AG04450 (cell line): ENCODE data around the gene GRIPAP1. TPM values are rescaled to one million over a fixed set of nuclear protein-coding genes. Genes with fewer than 3 reads are reported as not detected.

Experiments used
- CTCF ChIA-PET: fragments of 300-600, 350-600 bp; formaldehyde crosslinking; extraction: SDS; loops from one replicate; lab custom pipeline; 2022; ENCODE audit warnings: antibody characterized with exemption, inconsistent platforms; lab: Charles Lee
- POLR2A ChIA-PET: fragments of 350-600 bp; formaldehyde crosslinking; extraction: SDS; loops from one replicate; lab custom pipeline; 2021; ENCODE audit warnings: antibody characterized with exemption, inconsistent platforms; lab: Yijun Ruan, JAX
- DNase-seq: peaks from one replicate; pipeline ENCODE4 v3.0.0-alpha.2; 2011; ENCODE audit warnings: low read depth, low spot score
- H3K27ac ChIP-seq: one replicate; pipeline ENCODE4 v1.5.1; 2012; ENCODE audit warnings: low read depth, low read length, control low read depth
- H3K27me3 ChIP-seq: one replicate; pipeline ENCODE4 v1.6.0; 2012; ENCODE audit warnings: low read length; ENCODE audit not compliant: control insufficient read depth, insufficient read depth
- H3K4me3 ChIP-seq: 2 replicates; pipeline ENCODE4 v1.5.1; 2011; ENCODE audit warnings: mild to moderate bottlenecking, low read depth, low read length, control low read depth
- H3K9me3 ChIP-seq: 2 replicates; pipeline ENCODE4 v1.5.1; 2012; ENCODE audit warnings: low read length; ENCODE audit not compliant: control insufficient read depth, insufficient read depth
- polyA plus RNA-seq: library from polyadenylated mRNA; depleted of rRNA; stranded (reverse); fragments of >200 nt; gene quantifications from 2 replicates; pipeline ENCODE4 v1.2.3, GENCODE V29; 2011
- TF ChIP-seq, protein P1 (sequence below): IDR thresholded peaks from 2 replicates; pipeline ENCODE4 v1.5.1; 2011; ENCODE audit warnings: low read depth, low read length, control low read depth, inconsistent platforms

GRIPAP1 gene
- polyA plus RNA-seq, 1 experiment = 24.3 TPM

DNA sequence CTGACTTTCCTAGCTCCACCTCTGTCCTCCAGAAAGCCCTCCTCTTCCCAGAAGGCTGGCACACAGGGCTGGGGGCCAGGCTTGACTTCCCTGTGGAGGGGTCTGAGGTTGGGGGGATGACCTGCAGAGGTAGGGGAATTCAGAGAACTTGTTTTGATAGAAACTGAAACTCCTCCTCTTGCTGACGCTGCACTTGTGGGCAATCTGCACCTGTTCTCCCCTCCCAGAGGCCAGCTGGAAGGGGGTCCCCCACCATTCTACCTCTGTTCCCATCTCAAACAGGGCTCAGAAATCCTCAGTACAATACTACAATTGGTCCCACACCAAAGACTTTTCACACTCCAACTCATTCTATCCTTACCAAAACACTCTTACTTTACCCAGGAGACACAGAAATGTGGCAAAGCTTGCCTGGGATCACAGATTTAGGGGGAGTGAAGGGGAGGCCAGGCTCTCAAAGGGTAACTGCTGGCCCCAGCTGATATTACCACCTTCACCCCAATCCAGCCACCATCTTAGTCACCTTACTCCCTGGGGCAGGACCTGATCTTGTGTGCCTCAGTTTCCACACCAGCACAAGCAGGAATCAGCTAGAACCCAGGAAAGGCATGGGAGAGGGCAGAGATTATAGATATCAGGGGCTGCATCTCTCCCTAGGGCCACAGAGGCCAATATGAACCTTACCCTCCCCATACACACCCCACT is 63.2 kb downstream of the GRIPAP1 start:
- ChIA-PET CTCF (no interaction called here), POLR2A (interaction anchor here (0.6 kb wide), 2 partner anchors 27 to 202 kb away, joined by 3 read pairs; no protein-coding TSS in a partner anchor)
- DNase-seq = no peak
- no peaks in the 10 kb centered on the region for H3K9me3 ChIP-seq
- no peak overlapping the region for H3K4me3 ChIP-seq
- TF ChIP-seq, protein P1, sequence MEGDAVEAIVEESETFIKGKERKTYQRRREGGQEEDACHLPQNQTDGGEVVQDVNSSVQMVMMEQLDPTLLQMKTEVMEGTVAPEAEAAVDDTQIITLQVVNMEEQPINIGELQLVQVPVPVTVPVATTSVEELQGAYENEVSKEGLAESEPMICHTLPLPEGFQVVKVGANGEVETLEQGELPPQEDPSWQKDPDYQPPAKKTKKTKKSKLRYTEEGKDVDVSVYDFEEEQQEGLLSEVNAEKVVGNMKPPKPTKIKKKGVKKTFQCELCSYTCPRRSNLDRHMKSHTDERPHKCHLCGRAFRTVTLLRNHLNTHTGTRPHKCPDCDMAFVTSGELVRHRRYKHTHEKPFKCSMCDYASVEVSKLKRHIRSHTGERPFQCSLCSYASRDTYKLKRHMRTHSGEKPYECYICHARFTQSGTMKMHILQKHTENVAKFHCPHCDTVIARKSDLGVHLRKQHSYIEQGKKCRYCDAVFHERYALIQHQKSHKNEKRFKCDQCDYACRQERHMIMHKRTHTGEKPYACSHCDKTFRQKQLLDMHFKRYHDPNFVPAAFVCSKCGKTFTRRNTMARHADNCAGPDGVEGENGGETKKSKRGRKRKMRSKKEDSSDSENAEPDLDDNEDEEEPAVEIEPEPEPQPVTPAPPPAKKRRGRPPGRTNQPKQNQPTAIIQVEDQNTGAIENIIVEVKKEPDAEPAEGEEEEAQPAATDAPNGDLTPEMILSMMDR = no peak
- no peaks in the 10 kb centered on the region for H3K27me3 ChIP-seq
- no peak overlapping the region for H3K27ac ChIP-seq

GRCh38 chrX:48937054-48937907 is 64.8 kb downstream of the GRIPAP1 start:
- TF ChIP-seq, protein P1 = no peak
- H3K27me3 ChIP-seq = no peaks in the 10 kb centered on the region
- ChIA-PET CTCF (no interaction called here), POLR2A (no interaction called here)
- H3K4me3 ChIP-seq = no peak overlapping the region
- H3K27ac ChIP-seq = no peak overlapping the region
- H3K9me3 ChIP-seq = no peaks in the 10 kb centered on the region
- DNase-seq = no peak

DNA sequence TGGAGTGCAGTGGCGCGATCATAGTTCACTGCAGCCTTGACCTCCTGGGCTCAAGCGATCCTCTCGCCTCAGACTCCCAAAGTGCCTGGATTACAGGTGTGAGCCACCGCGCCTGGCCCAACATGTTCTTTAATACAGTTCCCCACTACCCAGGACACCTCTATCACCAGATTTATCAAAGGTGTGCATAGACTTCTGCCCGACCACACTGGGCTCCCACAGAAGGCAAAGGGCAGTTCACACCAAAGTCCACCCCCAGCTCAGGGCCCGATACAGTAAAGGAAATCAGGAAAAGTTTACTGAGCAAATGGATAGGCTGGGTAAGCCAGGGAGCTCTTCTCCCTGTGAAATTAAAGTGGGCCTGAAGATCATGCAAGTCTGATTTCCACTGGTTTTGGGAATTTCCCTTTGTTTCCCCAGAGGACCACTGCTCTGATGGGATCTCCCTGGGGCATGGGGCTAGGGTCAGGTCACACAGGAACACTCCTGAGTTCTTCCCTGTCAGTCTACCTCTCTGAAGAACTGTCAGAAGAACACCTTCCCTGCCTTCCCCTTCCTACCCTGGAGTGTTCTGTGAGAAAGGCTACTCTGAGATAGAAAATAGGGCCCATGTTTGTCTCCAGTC is 65.5 kb downstream of the GRIPAP1 start:
- ChIA-PET POLR2A (no interaction called here), CTCF (interaction anchor here (0.5 kb wide), 1 partner anchor 15 kb away, joined by 3 read pairs; no protein-coding TSS in a partner anchor)
- no peak for DNase-seq
- H3K27me3 ChIP-seq = no peaks in the 10 kb centered on the region
- TF ChIP-seq, protein P1 = no peak
- H3K27ac ChIP-seq = no peak overlapping the region
- no peaks in the 10 kb centered on the region for H3K9me3 ChIP-seq
- H3K4me3 ChIP-seq = no peak overlapping the region

GRCh38 chrX:48935301-48935670 is 66.8 kb downstream of the GRIPAP1 start:
- CTCF ChIA-PET = no interaction called here
- DNase-seq = no peak
- TF ChIP-seq, protein P1 = no peak

More at GRCh38 chrX:48935301-48935670, 66.8 kb downstream of the GRIPAP1 start:
- no peak overlapping the region for H3K4me3 ChIP-seq
- H3K27me3 ChIP-seq = no peaks in the 10 kb centered on the region
- H3K9me3 ChIP-seq = no peaks in the 10 kb centered on the region
- H3K27ac ChIP-seq = no peak overlapping the region
- POLR2A ChIA-PET = no interaction called here
